OCI-LY7 (cell line): ENCODE results near the gene ADAT2. TPM values are rescaled to one million over a fixed set of nuclear protein-coding genes. Genes with fewer than 3 reads are reported as not detected.
A peak's percentile ranks its signal among the peaks of the same experiment; 100 is the strongest.

ENCODE experiments used
- BruUV-seq: library from RNA; stranded (reverse); fragments of 400-500 nt; replicated peaks from 2 replicates; lab custom pipeline; 2021; lab: Mats Ljungman, UMichigan
- CTCF ChIA-PET: fragments of 300-600 bp; sonication (Branson Sonifier 250); formaldehyde crosslinking; loops from one replicate; lab custom pipeline; 2022; ENCODE audit warnings: antibody characterized with exemption; ENCODE audit not compliant: unreplicated experiment; lab: Charles Lee
- POLR2A ChIA-PET: fragments of 300-600 bp; sonication (Branson Sonifier 250); formaldehyde crosslinking; loops from one replicate; lab custom pipeline; 2022; ENCODE audit warnings: antibody characterized with exemption; lab: Charles Lee
- DNase-seq: peaks from one replicate; pipeline ENCODE4 v3.0.0-alpha.2; 2015; ENCODE audit warnings: low spot score
- H2AFZ ChIP-seq: fragments of 200-600 bp; sonication (generic), shearing (Covaris generic); 2 replicates; pipeline ENCODE4 v1.6.1; 2014; ENCODE audit warnings: mild to moderate bottlenecking, antibody characterized with exemption, low read length, moderate library complexity
- H3K27ac ChIP-seq: fragments of 200-600 bp; sonication (generic); 2 replicates; pipeline ENCODE4 v1.5.1; 2014; ENCODE audit warnings: mixed run types, low read depth, mild to moderate bottlenecking, moderate library complexity, low read length, inconsistent platforms; ENCODE audit not compliant: poor library complexity, severe bottlenecking
- H3K36me3 ChIP-seq: fragments of 200-600 bp; sonication (generic); 2 replicates; pipeline ENCODE4 v1.6.1; 2014; ENCODE audit warnings: mild to moderate bottlenecking, antibody characterized with exemption, low read length, moderate library complexity, mixed read lengths; ENCODE audit not compliant: insufficient read depth
- H3K4me1 ChIP-seq: fragments of 200-600 bp; sonication (generic); 2 replicates; pipeline ENCODE4 v1.5.1; 2014; ENCODE audit warnings: mild to moderate bottlenecking, low read length; ENCODE audit not compliant: insufficient read depth, poor library complexity, severe bottlenecking
- H3K4me2 ChIP-seq: fragments of 200-600 bp; sonication (generic); 2 replicates; pipeline ENCODE4 v1.6.1; 2014; ENCODE audit warnings: mild to moderate bottlenecking, low read length
- H3K4me3 ChIP-seq: fragments of 200-600 bp; sonication (generic); 2 replicates; pipeline ENCODE4 v1.5.1; 2014; ENCODE audit warnings: mild to moderate bottlenecking, low read depth, low read length; ENCODE audit not compliant: poor library complexity, severe bottlenecking
- H3K79me2 ChIP-seq: fragments of 200-600 bp; sonication (generic); 2 replicates; pipeline ENCODE4 v1.6.1; 2016; ENCODE audit warnings: low read depth, mild to moderate bottlenecking, low read length, moderate library complexity, mixed read lengths; ENCODE audit not compliant: insufficient read depth
- H3K9me2 ChIP-seq: fragments of 200-600 bp; sonication (generic); 2 replicates; pipeline ENCODE4 v1.6.1; 2016; ENCODE audit warnings: mild to moderate bottlenecking, low read length, mixed read lengths; ENCODE audit not compliant: insufficient read depth
- H3K9me3 ChIP-seq: fragments of 200-600 bp; sonication (generic); 2 replicates; pipeline ENCODE4 v1.6.1; 2014; ENCODE audit warnings: mild to moderate bottlenecking, mixed run types, low read length, mixed read lengths
- H4K20me1 ChIP-seq: fragments of 200-600 bp; sonication (generic); 2 replicates; pipeline ENCODE4 v1.6.1; 2014; ENCODE audit warnings: mild to moderate bottlenecking, antibody characterized with exemption, low read length, moderate library complexity, mixed read lengths; ENCODE audit not compliant: insufficient read depth
- CTCF ChIP-seq: fragments of 200-600 bp; sonication (generic); conservative IDR thresholded peaks from 2 replicates; pipeline ENCODE4 v1.5.1; 2014; ENCODE audit warnings: mild to moderate bottlenecking, antibody characterized with exemption, low read length, moderate library complexity, mixed read lengths
- EZH2phosphoT487 ChIP-seq: fragments of 200-600 bp; sonication (generic); IDR thresholded peaks from 2 replicates; pipeline ENCODE4 v1.6.1; 2018; ENCODE audit warnings: low read depth, borderline replicate concordance, mild to moderate bottlenecking, mixed run types, antibody characterized with exemption, low read length, moderate library complexity, mixed read lengths
- intact Hi-C: fragments of 100-400 bp; cut with micrococcal nuclease; formaldehyde crosslinking; loops from one replicate; pipeline ENCODE4 v1.10.0; 2022; ENCODE audit not compliant: unreplicated experiment
- total RNA-seq, 2 experiments: library from RNA; depleted of rRNA in 1 of 2; stranded (reverse); fragments of >200 nt in 1 of 2; shearing (Covaris generic) in 1 of 2; gene quantifications; 2 replicates each; pipeline ENCODE4 v1.2.3, GENCODE V29; 2014 to 2022

Gene ADAT2
- total RNA-seq, 2 experiments from 2014 or later, result 21.7 to 23.0 TPM

- no peaks in the 10 kb centered on the region for H3K36me3 ChIP-seq
- H3K79me2 ChIP-seq, result no peaks in the 10 kb centered on the region
- TF ChIP-seq EZH2phosphoT487, result no peak
- no peak overlapping the region for H3K4me3 ChIP-seq
- no TSS peak for BruUV-seq
- H3K27ac ChIP-seq, result no peak overlapping the region
- intact Hi-C loops, result no loop called here
- no peaks in the 10 kb centered on the region for H3K9me2 ChIP-seq
- H3K4me2 ChIP-seq, result peak overlapping the region; percentile 15; the same call in 1 of the 2 replicates
- peak overlapping the region; percentile 66; the same call in 1 of the 2 replicates for H2AFZ ChIP-seq
- H3K9me3 ChIP-seq, result no peaks in the 10 kb centered on the region
- no peaks in the 10 kb centered on the region for H4K20me1 ChIP-seq
- POLR2A ChIA-PET, result interaction anchor here (0.7 to 1.1 kb wide), 3 partner anchors 16 to 853 kb away, joined by 3 read pairs; no protein-coding TSS in a partner anchor
- DNase-seq, result peak; percentile 3
- peaks cover 8% of the 10 kb centered on the region for H3K4me1 ChIP-seq
- CTCF ChIA-PET, result no interaction called here
These were observed 50.0 kb downstream of the ADAT2 start for GRCh38 chr6:143400258-143401067.

- H3K79me2 ChIP-seq, result no peaks in the 10 kb centered on the region
- no TSS peak for BruUV-seq
- H3K4me1 ChIP-seq, result peaks cover 8% of the 10 kb centered on the region
- H3K9me3 ChIP-seq, result no peaks in the 10 kb centered on the region
- H3K27ac ChIP-seq, result no peak overlapping the region
- TF ChIP-seq CTCF, result no peak
- no peak for TF ChIP-seq EZH2phosphoT487
- H3K4me2 ChIP-seq, result no peak overlapping the region
- POLR2A ChIA-PET, result interaction anchor here (1.1 kb wide), 1 partner anchor 852 kb away, joined by 3 read pairs; no protein-coding TSS in a partner anchor
- no peaks in the 10 kb centered on the region for H3K9me2 ChIP-seq
- no peaks in the 10 kb centered on the region for H3K36me3 ChIP-seq
- CTCF ChIA-PET, result no interaction called here
- DNase-seq, result no peak
- intact Hi-C loops, result no loop called here
- H2AFZ ChIP-seq, result no peak overlapping the region
- no peak overlapping the region for H3K4me3 ChIP-seq
- no peaks in the 10 kb centered on the region for H4K20me1 ChIP-seq
These were observed 50.7 kb downstream of the ADAT2 start for GRCh38 chr6:143399775-143400174.

- intact Hi-C loops, result no loop called here
- H3K4me3 ChIP-seq, result no peak overlapping the region
- H3K27ac ChIP-seq, result no peak overlapping the region
- H3K4me1 ChIP-seq, result peaks cover 8% of the 10 kb centered on the region
- H3K9me2 ChIP-seq, result no peaks in the 10 kb centered on the region
- H2AFZ ChIP-seq, result no peak overlapping the region
- H3K79me2 ChIP-seq, result no peaks in the 10 kb centered on the region
- H4K20me1 ChIP-seq, result no peaks in the 10 kb centered on the region
- no TSS peak for BruUV-seq
- TF ChIP-seq EZH2phosphoT487 (no peak), CTCF (no peak)
- ChIA-PET POLR2A (no interaction called here), CTCF (no interaction called here)
- no peak for DNase-seq
- no peaks in the 10 kb centered on the region for H3K9me3 ChIP-seq
- no peaks in the 10 kb centered on the region for H3K36me3 ChIP-seq
- no peak overlapping the region for H3K4me2 ChIP-seq
These were observed 51.3 kb downstream of the ADAT2 start for GRCh38 chr6:143399176-143399575.
